Stomach (tissue), 4 donors: ENCODE measurements around the gene LRRC9.

ENCODE experiments used
- POLR2AphosphoS5 ChIP-seq, 3 donors: sonication (generic); formaldehyde crosslinking; IDR thresholded peaks; one replicate each; pipeline ENCODE4 v1.6.1; 2016; ENCODE audit warnings: antibody characterized with exemption in 3 of 3
- TF ChIP-seq, protein P1 (sequence below), 7 experiments: fragments of 450-650 bp in 4 of 7; fragments of 200-600 bp in 3 of 7; sonication (generic) in 3 of 7; IDR thresholded peaks; one replicate each; pipeline ENCODE4 v1.5.1; 2016 to 2019; ENCODE audit warnings: antibody characterized with exemption in 7 of 7, control low read depth in 2 of 7, mild to moderate bottlenecking in 1 of 7

DNA sequence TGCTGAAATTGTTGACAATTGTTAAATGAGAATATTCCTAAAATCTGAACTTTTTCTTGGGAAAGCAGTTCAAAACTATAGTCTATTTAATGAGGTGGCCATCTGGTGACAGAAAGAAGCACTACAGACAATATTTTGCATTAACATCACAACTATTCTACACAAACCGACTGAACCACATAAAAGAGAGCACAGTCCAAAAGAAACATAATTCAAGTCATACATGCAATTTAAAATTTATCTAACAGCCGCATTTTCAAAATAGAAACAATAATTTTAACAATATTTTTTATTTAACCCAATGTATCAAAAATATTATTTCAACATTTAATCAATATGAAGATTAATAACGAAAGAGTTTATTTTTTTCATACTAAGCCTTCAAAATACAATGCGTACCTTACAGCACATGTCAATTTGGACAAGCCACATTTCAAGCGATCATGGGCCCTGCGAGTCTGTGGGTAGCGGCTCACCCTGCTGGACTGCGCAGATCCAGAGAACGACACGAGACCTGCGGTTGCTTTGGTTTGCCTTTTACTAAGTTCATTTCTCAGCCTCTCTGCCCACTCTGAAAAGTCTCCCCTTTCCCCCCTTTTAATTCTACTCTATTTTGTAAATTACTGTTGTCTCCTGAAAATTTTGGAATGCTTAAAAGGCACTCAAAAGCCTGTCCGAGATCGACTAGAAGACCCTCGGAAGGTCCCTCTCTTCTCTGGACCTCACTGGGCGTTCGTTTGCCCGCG lies 947 bp upstream of the LRRC9 start:
- TF ChIP-seq POLR2AphosphoS5 (IDR thresholded peaks at IDR 0.05), result no peak
- TF ChIP-seq, protein P1, sequence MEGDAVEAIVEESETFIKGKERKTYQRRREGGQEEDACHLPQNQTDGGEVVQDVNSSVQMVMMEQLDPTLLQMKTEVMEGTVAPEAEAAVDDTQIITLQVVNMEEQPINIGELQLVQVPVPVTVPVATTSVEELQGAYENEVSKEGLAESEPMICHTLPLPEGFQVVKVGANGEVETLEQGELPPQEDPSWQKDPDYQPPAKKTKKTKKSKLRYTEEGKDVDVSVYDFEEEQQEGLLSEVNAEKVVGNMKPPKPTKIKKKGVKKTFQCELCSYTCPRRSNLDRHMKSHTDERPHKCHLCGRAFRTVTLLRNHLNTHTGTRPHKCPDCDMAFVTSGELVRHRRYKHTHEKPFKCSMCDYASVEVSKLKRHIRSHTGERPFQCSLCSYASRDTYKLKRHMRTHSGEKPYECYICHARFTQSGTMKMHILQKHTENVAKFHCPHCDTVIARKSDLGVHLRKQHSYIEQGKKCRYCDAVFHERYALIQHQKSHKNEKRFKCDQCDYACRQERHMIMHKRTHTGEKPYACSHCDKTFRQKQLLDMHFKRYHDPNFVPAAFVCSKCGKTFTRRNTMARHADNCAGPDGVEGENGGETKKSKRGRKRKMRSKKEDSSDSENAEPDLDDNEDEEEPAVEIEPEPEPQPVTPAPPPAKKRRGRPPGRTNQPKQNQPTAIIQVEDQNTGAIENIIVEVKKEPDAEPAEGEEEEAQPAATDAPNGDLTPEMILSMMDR (IDR thresholded peaks at IDR 0.05), result peak in 3 of 7 experiments; percentile 10 to 33 (median 16)
